Germinal center (tissue), 1 donor: ENCODE data around the gene DROSHA.
"Not testable (repeated sequence)": the region's sequence is repeated elsewhere in the genome, so short reads cannot be mapped to it uniquely, and the experiment has no call there.

Experiments used
- DNase-seq: peaks from one replicate; pipeline ENCODE4 v3.0.0; 2012; ENCODE audit warnings: mixed read lengths, low spot score

The DROSHA gene, protein sequence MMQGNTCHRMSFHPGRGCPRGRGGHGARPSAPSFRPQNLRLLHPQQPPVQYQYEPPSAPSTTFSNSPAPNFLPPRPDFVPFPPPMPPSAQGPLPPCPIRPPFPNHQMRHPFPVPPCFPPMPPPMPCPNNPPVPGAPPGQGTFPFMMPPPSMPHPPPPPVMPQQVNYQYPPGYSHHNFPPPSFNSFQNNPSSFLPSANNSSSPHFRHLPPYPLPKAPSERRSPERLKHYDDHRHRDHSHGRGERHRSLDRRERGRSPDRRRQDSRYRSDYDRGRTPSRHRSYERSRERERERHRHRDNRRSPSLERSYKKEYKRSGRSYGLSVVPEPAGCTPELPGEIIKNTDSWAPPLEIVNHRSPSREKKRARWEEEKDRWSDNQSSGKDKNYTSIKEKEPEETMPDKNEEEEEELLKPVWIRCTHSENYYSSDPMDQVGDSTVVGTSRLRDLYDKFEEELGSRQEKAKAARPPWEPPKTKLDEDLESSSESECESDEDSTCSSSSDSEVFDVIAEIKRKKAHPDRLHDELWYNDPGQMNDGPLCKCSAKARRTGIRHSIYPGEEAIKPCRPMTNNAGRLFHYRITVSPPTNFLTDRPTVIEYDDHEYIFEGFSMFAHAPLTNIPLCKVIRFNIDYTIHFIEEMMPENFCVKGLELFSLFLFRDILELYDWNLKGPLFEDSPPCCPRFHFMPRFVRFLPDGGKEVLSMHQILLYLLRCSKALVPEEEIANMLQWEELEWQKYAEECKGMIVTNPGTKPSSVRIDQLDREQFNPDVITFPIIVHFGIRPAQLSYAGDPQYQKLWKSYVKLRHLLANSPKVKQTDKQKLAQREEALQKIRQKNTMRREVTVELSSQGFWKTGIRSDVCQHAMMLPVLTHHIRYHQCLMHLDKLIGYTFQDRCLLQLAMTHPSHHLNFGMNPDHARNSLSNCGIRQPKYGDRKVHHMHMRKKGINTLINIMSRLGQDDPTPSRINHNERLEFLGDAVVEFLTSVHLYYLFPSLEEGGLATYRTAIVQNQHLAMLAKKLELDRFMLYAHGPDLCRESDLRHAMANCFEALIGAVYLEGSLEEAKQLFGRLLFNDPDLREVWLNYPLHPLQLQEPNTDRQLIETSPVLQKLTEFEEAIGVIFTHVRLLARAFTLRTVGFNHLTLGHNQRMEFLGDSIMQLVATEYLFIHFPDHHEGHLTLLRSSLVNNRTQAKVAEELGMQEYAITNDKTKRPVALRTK (N-terminal part only)

DNA sequence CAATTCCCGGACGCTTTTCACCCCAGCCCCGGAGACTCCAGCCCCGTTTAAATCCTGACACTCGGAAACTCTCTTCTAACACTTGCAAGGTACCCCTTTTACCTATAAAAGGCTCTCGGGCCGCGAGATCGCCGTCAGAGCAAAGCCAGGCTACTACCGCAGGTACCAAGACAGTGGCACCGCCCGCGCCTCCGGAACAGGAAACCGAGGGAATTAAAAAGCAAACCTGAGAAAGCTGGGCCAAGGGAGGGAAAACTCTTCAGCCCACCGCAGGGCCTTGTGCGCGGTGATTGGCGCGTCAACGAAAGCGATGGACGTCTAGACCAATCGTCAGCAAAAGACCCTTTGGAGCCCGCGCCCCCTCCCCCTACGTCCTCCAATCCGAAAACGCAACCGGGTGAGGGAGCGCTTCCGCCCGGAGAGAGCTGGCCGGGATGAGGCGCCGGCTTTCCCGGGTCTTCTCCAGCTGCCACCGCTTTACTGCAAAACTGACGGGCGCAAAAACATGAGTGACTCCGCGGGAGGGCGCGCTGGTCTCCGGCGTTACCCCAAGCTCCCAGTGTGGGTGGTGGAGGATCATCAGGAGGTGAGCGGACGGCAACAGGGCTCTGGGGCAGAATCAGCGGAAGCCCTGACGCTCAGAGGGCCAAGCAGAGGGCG lies at the start of gene DROSHA, which contains the start of gene C5orf22:
Gene DROSHA (minus strand): TSS at position 206 of the 660 bp plus-strand sequence. CDS start 3,034 bp downstream, outside the sequence.
Gene C5orf22 (plus strand): TSS at position 414 of the 660 bp plus-strand sequence. CDS start 92 bp downstream, at position 506.
- DNase-seq: peak; percentile 95

GRCh38 chr5:31579558-31579957 lies 47.7 kb upstream of the DROSHA start:
- DNase-seq: no peak

DNA sequence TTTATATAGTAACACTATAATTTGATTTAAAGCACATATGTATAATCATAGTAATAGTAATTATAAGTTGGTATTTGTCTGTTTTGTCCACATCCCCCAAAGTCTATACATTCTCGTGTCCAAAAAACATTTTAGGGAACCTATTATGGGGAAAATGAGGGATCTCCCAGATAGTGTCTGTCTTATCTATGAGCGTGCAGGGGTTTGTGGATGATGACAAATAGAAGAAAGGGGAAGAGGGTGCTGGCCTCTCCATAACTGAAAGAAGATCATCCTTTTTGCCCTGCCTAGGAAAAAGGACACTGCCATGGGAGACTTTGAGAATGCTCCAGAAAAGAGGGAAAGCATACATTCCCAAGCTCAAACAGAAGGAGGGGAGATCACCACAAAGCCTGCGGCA lies 45.5 kb upstream of the DROSHA start:
- no peak for DNase-seq

DNA sequence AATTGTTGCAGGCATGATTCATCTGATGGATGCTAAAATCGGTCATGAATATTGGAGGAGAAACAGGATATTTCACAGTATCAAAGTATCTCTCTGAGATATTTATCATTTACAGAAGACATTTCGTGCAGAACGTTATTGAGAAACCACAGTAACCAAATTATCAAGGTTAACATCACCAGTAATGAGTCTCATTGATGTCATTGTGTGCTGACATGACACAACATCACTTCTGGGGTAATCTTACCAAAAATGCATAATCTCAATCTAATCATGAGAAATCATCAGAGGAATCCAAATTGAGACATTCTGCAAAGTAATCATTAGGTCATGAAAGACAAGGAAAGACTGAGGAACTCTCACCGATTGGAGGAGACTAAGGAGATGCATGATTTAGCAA lies 42.9 kb upstream of the DROSHA start:
- DNase-seq: no peak

DNA sequence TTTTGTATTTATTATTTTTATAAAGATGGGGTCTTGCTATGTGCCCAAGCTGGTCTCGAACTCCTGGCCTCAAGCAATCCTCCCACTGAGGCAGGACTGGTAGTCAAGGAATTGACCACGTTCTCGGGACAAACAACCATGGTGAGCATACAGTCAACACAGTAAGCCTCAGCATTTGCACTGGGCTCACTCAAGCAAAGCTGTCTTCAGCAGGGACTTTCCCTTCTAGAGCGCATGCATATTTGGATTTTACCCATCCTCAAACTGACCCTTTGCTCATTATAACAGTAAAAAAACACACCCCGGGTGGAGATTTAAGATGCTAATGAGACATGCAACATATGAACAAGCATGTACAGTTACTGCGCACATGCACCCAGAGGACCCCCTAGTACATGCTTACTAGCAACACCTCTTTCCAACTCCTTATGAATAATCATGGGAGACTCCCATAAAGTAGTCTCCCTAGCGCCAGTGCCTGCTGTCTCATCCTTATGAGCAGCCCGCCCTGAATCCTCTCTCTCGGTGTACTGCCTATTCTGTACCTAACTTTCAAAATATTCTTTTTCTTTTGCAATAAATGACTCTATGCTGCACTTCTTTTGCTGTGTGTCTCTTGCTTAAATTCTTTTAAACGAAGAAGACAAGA lies 41.7 kb upstream of the DROSHA start:
- peak; percentile 14 for DNase-seq

DNA sequence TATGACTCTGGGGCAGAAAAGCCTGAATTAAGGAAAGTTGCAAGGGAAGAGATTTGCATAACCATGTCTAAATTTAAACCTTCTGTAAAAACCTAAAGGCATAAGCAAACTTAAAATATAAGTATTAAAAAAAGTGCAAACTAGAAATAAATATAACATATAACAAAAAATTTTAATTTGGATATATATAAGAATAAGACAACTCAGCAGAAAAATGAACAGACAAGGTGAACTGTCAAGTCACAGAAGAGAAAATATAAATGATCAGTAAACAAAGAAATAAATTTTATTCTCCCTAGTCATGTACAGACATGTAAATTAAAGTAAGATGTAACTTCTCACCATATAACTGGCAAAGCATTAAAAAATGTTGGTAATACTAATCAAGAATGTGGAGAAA lies 37.2 kb upstream of the DROSHA start:
- DNase-seq: no peak

GRCh38 chr5:31568302-31568835 lies 36.5 kb upstream of the DROSHA start:
- no peak for DNase-seq

DNA sequence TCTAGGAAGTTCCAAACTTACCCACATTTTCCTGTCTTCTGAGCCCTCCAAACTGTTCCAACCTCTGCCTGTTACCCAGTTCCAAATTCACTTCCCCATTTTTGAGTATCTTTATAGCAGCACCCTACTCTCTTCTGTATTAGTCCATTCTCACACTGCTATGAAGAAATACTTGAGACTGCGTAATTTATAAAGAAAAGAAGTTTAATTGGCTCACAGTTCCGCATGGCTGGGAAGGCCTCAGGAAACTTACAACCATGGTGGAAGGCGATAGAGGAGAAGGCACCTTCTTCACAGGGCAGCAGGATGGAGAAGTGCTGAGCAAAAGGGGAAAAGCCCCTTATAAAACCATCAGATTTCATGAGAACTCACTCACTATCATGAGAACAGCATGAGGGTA lies 34.5 kb upstream of the DROSHA start:
- DNase-seq: not testable (repeated sequence)

DNA sequence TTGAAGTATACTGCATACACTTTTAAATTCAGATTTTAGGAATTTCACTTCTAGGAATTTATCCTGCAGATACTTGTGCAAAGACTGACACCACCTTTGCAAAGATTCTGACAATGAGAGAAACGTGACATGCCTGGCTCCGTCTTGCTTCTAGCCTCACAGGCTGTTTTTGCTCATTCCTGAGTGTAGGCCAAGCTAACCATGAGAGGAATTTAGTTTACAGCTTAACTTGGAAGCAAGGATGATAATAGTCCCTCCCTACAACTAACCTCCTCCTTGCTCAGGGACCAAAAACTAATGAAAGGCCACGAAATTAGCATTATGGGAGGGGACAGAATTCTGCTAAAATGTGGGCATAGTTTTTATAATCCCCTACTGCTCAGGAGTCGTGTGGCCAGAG lies 31.3 kb upstream of the DROSHA start:
- DNase-seq: no peak

GRCh38 chr5:31561946-31562345 lies 30.1 kb upstream of the DROSHA start:
- DNase-seq: no peak

DNA sequence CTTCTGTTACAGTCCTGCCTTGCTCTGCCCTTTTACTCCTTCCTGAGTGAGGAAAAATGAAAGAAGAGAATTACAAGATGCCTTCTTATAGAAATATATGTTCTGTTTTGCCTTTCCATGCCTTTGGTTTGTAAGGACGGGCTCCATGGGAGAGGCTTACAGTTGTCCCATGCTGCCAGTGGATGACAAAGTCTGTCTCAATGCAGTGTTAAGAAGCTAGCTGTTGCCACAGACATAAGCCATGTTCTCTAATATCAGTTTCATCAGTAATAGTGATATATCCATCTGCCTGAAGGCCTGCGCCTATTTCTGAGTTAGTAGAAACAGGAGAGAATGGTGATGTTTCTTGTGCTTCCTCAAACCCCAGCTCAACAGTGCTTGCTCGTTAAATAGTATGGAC lies 28.0 kb upstream of the DROSHA start:
- no peak for DNase-seq

DNA sequence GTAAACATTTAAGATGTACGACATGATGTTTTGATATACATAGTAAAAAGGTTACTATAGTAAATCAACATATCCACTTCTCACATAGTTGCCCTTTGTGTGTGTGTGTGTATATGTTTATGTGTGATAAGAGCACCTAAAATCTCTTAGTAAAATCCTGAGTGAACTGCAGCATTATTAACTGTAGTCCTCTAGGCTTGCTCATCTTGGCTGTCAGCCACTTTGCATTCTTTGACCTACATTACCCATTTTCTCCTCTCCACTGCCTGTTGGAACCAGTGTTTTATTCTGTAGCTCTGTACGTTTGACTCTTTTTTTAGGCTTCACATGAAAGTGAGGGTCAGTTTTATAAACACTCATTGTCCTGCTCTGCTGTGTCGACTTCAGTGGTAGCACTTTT lies 24.6 kb upstream of the DROSHA start:
- no peak for DNase-seq

DNA sequence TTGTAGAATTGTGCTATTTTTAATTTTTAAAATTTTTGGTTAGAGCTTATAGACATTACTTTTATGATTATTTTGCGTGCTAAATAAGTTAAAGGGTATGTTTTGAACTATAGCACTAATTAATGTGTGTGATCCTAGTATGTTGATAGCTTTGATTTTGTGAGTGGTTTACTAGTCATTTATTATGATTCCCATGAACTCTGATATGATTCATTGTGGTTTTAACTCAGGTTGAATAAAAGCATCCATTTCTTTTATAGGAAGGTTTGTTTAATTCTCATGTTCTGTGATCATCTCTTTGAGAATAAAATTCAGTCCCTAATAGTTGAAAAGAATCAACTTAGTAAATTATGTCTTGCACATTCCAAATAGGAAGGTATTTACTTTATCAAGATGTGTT lies 22.7 kb upstream of the DROSHA start:
- no peak for DNase-seq

DNA sequence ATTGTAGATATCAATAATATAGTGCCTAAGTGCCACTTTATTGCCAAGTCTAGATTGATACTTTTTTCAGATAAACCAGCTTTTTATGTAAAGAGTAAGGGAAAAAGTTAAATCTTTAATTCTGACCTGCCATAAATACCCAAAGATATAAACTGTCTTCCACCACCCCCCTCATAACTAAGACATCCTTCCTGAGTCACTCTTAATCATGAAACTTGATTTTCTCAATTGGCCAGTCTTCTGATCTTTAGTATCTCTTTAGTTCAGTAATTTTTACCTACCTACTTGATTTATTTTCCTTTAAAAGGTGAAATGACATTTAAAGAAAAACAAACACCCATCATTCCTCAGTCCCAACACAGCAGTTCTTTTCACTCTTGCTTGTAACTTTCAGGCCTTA lies 22.0 kb upstream of the DROSHA start:
- no peak for DNase-seq

DNA sequence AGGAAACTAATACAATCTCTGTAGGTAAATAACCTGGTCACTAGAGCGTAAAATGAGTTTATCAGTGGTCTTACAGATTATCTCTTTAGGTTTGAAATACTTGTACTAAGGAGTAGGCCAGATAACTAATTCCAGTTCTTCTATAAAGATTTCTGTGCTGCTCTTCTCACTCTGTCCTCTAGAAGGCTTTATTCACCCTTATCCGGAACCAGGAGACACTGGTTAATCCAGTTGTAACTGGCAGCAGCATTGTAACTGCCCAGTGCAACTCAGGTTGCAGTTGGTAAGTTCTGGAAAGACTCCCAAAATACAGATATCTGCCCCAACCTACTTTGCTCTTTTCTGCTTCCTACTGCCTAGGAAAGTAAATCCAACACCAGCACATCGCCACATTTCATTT lies 20.0 kb upstream of the DROSHA start:
- DNase-seq: no peak

- not testable (repeated sequence) for DNase-seq
Observed at GRCh38 chr5:31549114-31549513, 17.2 kb upstream of the DROSHA start.

DNA sequence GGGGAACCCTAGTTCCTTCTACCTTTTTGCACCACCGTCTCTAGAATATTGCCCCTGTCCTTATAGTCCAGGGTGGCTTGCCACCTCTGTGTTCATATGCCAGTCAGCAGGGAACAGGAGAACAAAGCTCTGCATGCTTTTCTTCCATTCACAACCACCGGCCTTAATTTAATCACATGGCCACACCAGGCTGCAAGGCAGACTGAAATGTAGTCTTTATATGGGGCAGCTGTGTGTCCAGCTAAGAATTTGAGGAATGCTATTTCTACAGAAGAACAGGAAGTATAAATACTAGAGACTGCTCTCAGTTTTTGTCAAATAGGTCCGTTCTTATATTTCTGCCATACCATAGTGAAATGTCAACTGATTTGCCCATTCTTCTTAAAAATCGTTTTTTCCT lies 6.0 kb upstream of the DROSHA start:
- DNase-seq: no peak

- DNase-seq: no peak
Observed at GRCh38 chr5:31537349-31537748, 5.5 kb upstream of the DROSHA start.

DNA sequence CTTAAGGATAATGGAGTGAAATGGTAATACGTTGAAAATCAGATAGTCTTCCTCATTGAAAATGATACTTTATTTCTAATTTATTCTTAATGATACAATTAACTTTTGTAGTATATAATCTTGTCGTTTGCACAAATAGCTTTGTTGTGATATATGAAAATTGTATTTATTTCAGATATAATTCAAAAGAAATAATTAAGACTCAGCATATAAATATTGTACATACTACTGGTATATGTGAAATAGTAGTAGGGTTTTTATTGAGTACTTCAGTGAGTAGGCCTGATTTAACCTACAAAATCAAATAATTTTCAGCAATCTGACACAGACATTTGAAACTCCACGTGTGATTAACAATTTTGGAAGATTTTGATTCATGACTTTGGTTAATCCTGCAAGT lies 5.0 kb upstream of the DROSHA start:
- DNase-seq: no peak

- DNase-seq: no peak
Observed at GRCh38 chr5:31534527-31535046, 2.7 kb upstream of the DROSHA start.

GRCh38 chr5:31531543-31531887 lies 378 bp downstream of the DROSHA start:
- peak; percentile 22 for DNase-seq
